AG09319 (cell line): ENCODE data around the gene ARHGAP19.

Source experiments
- DNase-seq: peaks from one replicate; pipeline ENCODE4 v3.0.0-alpha.2; 2010; ENCODE audit warnings: low read depth; ENCODE audit errors: extremely low read depth
- TF ChIP-seq, protein P1 (sequence below): IDR thresholded peaks from 2 replicates; pipeline ENCODE4 v1.5.1; 2011; ENCODE audit warnings: low read depth, mild to moderate bottlenecking, inconsistent platforms, low read length, moderate library complexity

Gene ARHGAP19

GRCh38 chr10:97335188-97335619 lies 42.8 kb upstream of the ARHGAP19 start:
- DNase-seq: no peak
- TF ChIP-seq, protein P1, sequence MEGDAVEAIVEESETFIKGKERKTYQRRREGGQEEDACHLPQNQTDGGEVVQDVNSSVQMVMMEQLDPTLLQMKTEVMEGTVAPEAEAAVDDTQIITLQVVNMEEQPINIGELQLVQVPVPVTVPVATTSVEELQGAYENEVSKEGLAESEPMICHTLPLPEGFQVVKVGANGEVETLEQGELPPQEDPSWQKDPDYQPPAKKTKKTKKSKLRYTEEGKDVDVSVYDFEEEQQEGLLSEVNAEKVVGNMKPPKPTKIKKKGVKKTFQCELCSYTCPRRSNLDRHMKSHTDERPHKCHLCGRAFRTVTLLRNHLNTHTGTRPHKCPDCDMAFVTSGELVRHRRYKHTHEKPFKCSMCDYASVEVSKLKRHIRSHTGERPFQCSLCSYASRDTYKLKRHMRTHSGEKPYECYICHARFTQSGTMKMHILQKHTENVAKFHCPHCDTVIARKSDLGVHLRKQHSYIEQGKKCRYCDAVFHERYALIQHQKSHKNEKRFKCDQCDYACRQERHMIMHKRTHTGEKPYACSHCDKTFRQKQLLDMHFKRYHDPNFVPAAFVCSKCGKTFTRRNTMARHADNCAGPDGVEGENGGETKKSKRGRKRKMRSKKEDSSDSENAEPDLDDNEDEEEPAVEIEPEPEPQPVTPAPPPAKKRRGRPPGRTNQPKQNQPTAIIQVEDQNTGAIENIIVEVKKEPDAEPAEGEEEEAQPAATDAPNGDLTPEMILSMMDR: no peak

DNA sequence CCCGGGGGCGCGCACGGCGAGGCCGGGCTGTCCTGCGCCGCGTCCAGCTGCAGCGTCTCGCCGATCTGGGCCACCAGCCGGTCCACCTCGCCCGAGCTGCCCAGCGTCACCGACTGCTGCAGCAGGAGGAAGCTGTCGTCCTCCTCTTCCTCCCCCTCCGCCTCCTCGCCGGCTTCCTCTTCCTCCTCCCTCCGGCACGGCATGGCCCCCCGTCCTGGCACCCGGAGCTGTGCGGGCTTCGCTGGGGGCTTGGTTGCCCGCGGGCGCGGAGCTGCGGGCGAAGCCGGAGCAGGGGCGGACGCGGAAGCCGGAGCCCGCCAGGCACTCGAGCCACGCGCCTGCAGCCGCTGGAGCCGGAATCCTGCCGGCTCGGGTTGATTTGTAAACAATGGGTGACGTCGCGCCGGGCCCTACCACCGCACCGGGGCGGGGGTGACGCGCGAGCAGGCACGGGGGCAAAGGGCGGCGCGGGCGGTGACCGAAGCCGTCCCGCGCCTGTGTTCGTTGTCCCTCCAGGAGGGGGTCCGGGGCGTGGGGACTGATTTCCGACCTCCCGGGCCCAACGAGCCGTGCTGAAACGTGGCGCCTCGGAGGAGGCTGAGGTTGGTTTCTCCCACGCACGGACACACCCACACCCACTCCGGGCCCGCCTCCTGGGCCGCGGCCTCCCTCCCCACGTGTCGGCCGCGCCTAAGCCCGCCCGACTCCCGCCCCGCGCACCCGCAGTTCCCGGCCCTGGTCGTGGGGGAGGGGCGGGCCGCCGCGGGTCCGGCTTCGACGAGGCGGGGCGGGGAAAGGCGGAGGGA lies 42.1 kb upstream of the ARHGAP19 start, which contains the start of gene FRAT2:
TSS of gene FRAT2 (minus strand) at position 360 of the 806 bp plus-strand sequence. CDS start at position 203, 157 bp downstream.
- TF ChIP-seq, protein P1: no peak
- DNase-seq: peak; percentile 87

DNA sequence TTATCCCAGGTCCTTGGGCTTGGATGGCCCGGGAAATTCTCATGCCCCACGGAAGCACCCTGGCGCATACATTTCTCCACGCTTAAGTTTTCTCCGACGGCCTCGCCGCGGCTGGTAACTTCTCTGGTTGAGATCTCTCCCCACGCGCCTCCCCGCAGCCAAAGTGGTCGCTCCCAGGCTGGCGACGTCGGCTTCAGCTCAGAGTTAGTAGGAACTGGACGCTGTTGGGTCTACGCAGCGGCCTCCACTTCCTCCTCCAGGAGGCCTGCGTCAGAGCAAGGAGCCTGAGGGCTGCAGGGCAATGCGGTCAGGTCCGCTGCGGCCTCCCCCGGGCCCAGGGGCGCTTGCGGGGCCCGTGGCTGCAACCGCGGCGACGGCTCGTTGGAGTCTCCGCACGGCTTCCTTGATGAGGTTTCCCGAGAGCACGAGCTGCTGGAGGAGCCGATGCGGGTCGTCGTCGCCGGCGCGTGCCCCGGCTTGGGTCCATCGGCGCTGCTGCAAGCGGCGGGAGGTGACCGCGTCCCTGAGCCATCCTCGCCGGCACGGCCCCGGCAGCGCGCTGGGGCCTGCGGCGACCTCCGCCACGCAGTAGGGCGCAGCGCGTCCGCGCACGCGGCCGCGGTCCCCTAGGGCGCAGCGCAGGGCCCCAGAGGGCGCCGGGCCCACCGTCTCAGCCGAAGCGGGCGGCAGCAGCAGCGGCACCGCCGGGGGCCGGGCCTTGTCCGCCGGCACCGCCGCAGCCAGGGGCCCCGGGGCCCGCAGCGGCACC lies 41.3 kb upstream of the ARHGAP19 start:
- DNase-seq: no peak
- TF ChIP-seq, protein P1: no peak

DNA sequence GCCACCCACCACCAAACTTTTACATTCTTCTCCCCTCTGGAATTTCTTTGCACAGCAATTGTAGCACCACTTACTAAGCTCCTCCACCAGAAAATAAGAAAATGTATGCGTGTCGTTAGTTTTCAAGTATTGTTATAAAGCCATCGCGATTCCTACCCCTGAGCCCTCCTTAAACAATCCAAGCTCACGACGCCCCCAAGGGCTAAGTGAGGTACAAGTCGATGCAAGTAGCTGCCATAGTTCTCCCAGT lies 40.8 kb upstream of the ARHGAP19 start:
- TF ChIP-seq, protein P1: no peak; the same call in 1 of the 2 replicates
- DNase-seq: no peak

- peak; percentile 52 for DNase-seq
- TF ChIP-seq, protein P1: peak; percentile 57
Observed at GRCh38 chr10:97332591-97333350, 40.3 kb upstream of the ARHGAP19 start.

DNA sequence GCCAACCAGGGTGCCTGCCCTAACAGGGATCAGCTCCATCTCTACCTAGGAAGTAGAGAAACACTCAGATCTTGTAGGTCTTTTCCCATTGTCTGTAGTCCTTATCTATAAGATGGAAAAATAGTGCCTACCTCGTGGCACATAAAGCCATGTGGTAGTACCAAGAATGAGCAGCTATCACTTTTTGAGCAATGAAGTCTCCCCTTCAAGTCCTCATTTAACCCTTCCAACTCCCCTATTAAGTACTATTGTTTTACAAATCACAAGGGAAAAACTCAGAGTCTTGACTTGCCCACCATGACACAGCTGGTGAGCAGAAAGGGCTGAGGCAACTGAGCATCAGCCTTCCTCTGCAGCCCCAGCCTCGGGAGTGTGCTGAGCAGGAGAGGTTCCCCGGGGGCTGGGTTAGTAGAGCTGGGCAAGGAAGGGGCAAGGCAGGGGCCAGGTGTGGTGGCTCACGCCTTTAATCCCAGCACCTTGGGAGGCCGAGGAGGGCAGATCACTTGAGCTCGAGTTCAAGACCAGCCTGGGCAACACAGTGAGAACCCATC lies 38.8 kb upstream of the ARHGAP19 start:
- TF ChIP-seq, protein P1: no peak

More for the DNA sequence above, 38.8 kb upstream of the ARHGAP19 start:
- no peak for DNase-seq
